GM12878 (cell line): ENCODE measurements around the gene SEMA4D.

Experiments used
- BACH1 ChIP-seq: fragments of 450-650 bp; IDR thresholded peaks from 2 replicates; pipeline ENCODE4 v1.6.1; 2017; ENCODE audit warnings: mild to moderate bottlenecking, borderline replicate concordance
- BRCA1 ChIP-seq: IDR thresholded peaks from 2 replicates; pipeline ENCODE4 v1.6.1; 2011; ENCODE audit warnings: low read depth, low read length, improper control_type of control experiment
- CREM ChIP-seq: IDR thresholded peaks from 2 replicates; pipeline ENCODE4 v1.6.1; 2014; ENCODE audit warnings: antibody characterized with exemption, low read depth
- EP300 ChIP-seq, 2 experiments: fragments of 150-350 bp in 1 of 2; IDR thresholded peaks; 2 replicates each; pipeline ENCODE4 v1.6.1; 2011 to 2012; ENCODE audit warnings: low read depth in 2 of 2, low read length in 2 of 2, borderline replicate concordance in 1 of 2, improper control_type of control experiment in 1 of 2, inconsistent platforms in 1 of 2; ENCODE audit not compliant: control insufficient read depth in 1 of 2
- EZH2 ChIP-seq: IDR thresholded peaks from 2 replicates; pipeline ENCODE4 v1.6.1; 2012; ENCODE audit warnings: low read depth, mild to moderate bottlenecking, control low read depth, inconsistent platforms, low read length, borderline replicate concordance; ENCODE audit not compliant: control insufficient read depth
- GABPA ChIP-seq: IDR thresholded peaks from 2 replicates; pipeline ENCODE4 v1.6.1; 2014; ENCODE audit warnings: antibody characterized with exemption, low read depth, mild to moderate bottlenecking, inconsistent platforms
- POLR2A ChIP-seq: IDR thresholded peaks from 2 replicates; pipeline ENCODE4 v1.6.1; 2011; ENCODE audit warnings: low read depth, mild to moderate bottlenecking, low read length
- POLR2AphosphoS5 ChIP-seq: IDR thresholded peaks from 2 replicates; pipeline ENCODE4 v1.6.1; 2011; ENCODE audit warnings: mild to moderate bottlenecking, low read length, inconsistent platforms
- SRF ChIP-seq, 2 experiments: IDR thresholded peaks; 2 replicates each; pipeline ENCODE4 v1.6.1; 2011; ENCODE audit warnings: low read depth in 2 of 2, low read length in 2 of 2, mild to moderate bottlenecking in 1 of 2, moderate library complexity in 1 of 2
- TAF1 ChIP-seq: IDR thresholded peaks from 2 replicates; pipeline ENCODE4 v1.6.1; 2011; ENCODE audit warnings: mild to moderate bottlenecking, low read depth, low read length, borderline replicate concordance
- ZNF274 ChIP-seq: IDR thresholded peaks from one replicate; pipeline ENCODE4 v1.8.0; 2011; ENCODE audit not compliant: insufficient read length, insufficient read depth
- ZZZ3 ChIP-seq: IDR thresholded peaks from 2 replicates; pipeline ENCODE4 v1.6.1; 2011; ENCODE audit warnings: low read depth; ENCODE audit not compliant: control insufficient read depth, insufficient read length
- TF ChIP-seq, protein P1 (sequence below), 3 experiments: IDR thresholded peaks in 2 of 3; conservative IDR thresholded peaks in 1 of 3; 2 replicates each; pipeline ENCODE4 v1.5.1; 2011; ENCODE audit warnings: low read depth in 3 of 3, low read length in 3 of 3, mild to moderate bottlenecking in 3 of 3, control low read depth in 2 of 3, moderate library complexity in 2 of 3, inconsistent platforms in 1 of 3, mixed read lengths in 1 of 3; ENCODE audit not compliant: control insufficient read depth in 2 of 3, insufficient read depth in 1 of 3; ENCODE audit errors: extremely low read depth in 1 of 3
- TF ChIP-seq, protein P2 (sequence below): IDR thresholded peaks from 2 replicates; pipeline ENCODE4 v1.6.1; 2012; ENCODE audit warnings: low read length, inconsistent platforms

DNA sequence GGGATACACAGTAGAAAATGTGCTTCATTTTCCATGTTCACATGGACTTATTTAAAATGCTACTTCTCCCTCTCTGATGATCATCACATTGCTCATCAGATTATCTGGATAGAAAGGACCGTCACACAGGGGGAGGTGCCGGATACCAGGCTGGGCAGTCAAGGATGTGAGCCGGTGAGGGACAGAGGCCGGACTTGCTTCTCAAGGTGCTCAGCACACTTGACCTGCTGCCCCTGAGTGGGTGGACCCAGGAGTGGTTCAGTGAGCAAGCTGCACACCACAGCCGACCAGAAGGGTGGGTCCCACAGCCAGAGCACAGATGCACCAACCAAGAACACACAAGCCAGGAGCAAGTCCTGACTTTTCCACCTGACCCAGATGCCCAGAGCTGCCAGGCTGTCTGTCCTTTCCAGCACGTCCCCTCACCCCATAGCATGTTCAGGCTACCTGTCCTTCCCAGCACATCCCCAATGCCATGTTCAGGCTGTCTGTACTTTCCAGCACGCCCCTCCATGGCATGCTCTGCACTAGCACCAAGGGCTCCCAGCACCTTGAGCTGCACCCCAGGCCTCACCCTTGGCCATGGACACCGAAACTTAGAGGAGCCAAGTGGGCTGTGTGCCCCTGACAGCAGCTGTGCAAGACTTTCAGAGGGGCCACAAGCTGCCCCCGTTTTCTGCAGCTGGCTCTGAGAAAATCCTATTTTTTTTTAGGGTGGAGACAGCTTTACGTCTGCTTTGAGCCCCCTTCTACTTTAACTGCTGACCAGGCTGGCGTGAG, 101.8 kb downstream of the SEMA4D start:
- no peak for TF ChIP-seq POLR2A
- TF ChIP-seq ZZZ3: no peak
- TF ChIP-seq EP300 (IDR thresholded peaks at IDR 0.05; ENCODE audit: borderline replicate concordance in 1 of 2, control insufficient read depth in 1 of 2, low read depth in 2 of 2, low read length in 2 of 2): no peak
- TF ChIP-seq CREM: no peak
- TF ChIP-seq TAF1: no peak
- TF ChIP-seq, protein P1, sequence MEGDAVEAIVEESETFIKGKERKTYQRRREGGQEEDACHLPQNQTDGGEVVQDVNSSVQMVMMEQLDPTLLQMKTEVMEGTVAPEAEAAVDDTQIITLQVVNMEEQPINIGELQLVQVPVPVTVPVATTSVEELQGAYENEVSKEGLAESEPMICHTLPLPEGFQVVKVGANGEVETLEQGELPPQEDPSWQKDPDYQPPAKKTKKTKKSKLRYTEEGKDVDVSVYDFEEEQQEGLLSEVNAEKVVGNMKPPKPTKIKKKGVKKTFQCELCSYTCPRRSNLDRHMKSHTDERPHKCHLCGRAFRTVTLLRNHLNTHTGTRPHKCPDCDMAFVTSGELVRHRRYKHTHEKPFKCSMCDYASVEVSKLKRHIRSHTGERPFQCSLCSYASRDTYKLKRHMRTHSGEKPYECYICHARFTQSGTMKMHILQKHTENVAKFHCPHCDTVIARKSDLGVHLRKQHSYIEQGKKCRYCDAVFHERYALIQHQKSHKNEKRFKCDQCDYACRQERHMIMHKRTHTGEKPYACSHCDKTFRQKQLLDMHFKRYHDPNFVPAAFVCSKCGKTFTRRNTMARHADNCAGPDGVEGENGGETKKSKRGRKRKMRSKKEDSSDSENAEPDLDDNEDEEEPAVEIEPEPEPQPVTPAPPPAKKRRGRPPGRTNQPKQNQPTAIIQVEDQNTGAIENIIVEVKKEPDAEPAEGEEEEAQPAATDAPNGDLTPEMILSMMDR (IDR thresholded peaks at IDR 0.05 in 2 of 3, conservative IDR thresholded peaks at IDR 0.05 in 1 of 3; ENCODE audit: control insufficient read depth in 2 of 3, extremely low read depth in 1 of 3, insufficient read depth in 1 of 3, low read depth in 3 of 3, low read length in 3 of 3): no peak
- TF ChIP-seq ZNF274: no peak
- TF ChIP-seq SRF (IDR thresholded peaks at IDR 0.05; ENCODE audit: low read depth in 2 of 2, low read length in 2 of 2): no peak
- no peak for TF ChIP-seq POLR2AphosphoS5
- TF ChIP-seq, protein P2, sequence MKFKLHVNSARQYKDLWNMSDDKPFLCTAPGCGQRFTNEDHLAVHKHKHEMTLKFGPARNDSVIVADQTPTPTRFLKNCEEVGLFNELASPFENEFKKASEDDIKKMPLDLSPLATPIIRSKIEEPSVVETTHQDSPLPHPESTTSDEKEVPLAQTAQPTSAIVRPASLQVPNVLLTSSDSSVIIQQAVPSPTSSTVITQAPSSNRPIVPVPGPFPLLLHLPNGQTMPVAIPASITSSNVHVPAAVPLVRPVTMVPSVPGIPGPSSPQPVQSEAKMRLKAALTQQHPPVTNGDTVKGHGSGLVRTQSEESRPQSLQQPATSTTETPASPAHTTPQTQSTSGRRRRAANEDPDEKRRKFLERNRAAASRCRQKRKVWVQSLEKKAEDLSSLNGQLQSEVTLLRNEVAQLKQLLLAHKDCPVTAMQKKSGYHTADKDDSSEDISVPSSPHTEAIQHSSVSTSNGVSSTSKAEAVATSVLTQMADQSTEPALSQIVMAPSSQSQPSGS: no peak
- no peak for TF ChIP-seq BACH1
- TF ChIP-seq BRCA1: no peak
- TF ChIP-seq EZH2: no peak
- TF ChIP-seq GABPA: no peak
